Stimulated activated naive CD8-positive, alpha-beta T cell treated with anti-CD3 and anti-CD28 coated beads, Interleukin-15, Interleukin-2, amounts not matched to agents 100 ng/mL and 50 ng/mL, for 24 hours (primary cell): ENCODE data around the gene PTPRN.
"Not testable (repeated sequence)": the region's sequence is repeated elsewhere in the genome, so short reads cannot be mapped to it uniquely, and the experiment has no call there.

Experiments
- H3K27ac Mint-ChIP-seq: one replicate; pipeline ENCODE4 v1.8.0; 2021; ENCODE audit warnings: mild to moderate bottlenecking, mixed read lengths
- H3K27me3 Mint-ChIP-seq: one replicate; pipeline ENCODE4 v1.8.0; 2021; ENCODE audit warnings: mixed read lengths
- H3K36me3 Mint-ChIP-seq: one replicate; pipeline ENCODE4 v1.8.0; 2021; ENCODE audit warnings: low read depth, mixed read lengths
- H3K4me1 Mint-ChIP-seq: one replicate; pipeline ENCODE4 v1.8.0; 2021; ENCODE audit warnings: low read depth, mixed read lengths
- H3K4me3 Mint-ChIP-seq: one replicate; pipeline ENCODE4 v1.8.0; 2021; ENCODE audit warnings: mild to moderate bottlenecking, mixed read lengths
- H3K9me3 Mint-ChIP-seq: one replicate; pipeline ENCODE4 v1.8.0; 2021; ENCODE audit warnings: mixed read lengths

The PTPRN gene

GRCh38 chr2:219272995-219273394 lies 36.2 kb downstream of the PTPRN start:
- Mint-ChIP-seq H3K27me3 (no peaks in the 10 kb centered on the region), H3K4me1 (peaks cover 26% of the 10 kb centered on the region)

GRCh38 chr2:219272356-219272755 lies 36.8 kb downstream of the PTPRN start:
- Mint-ChIP-seq H3K4me1 (peaks cover 20% of the 10 kb centered on the region), H3K9me3 (no peaks in the 10 kb centered on the region), H3K4me3 (no peak overlapping the region), H3K27ac (no peak overlapping the region), H3K36me3 (no peaks in the 10 kb centered on the region), H3K27me3 (no peaks in the 10 kb centered on the region)

More at GRCh38 chr2:219272995-219273394, 36.2 kb downstream of the PTPRN start:
- no peak overlapping the region for H3K4me3 Mint-ChIP-seq
- H3K36me3 Mint-ChIP-seq, result no peaks in the 10 kb centered on the region
- H3K9me3 Mint-ChIP-seq, result no peaks in the 10 kb centered on the region
- H3K27ac Mint-ChIP-seq, result no peak overlapping the region

GRCh38 chr2:219271021-219271420 lies 38.2 kb downstream of the PTPRN start:
- Mint-ChIP-seq H3K27ac (no peak overlapping the region), H3K4me3 (no peak overlapping the region), H3K36me3 (no peaks in the 10 kb centered on the region), H3K27me3 (no peaks in the 10 kb centered on the region), H3K9me3 (no peaks in the 10 kb centered on the region), H3K4me1 (peaks cover 15% of the 10 kb centered on the region)

- Mint-ChIP-seq H3K9me3 (no peaks in the 10 kb centered on the region), H3K4me3 (no peak overlapping the region), H3K27ac (no peak overlapping the region), H3K4me1 (peaks cover 15% of the 10 kb centered on the region), H3K36me3 (no peaks in the 10 kb centered on the region), H3K27me3 (no peaks in the 10 kb centered on the region)
Measured at GRCh38 chr2:219270055-219270372, 39.2 kb downstream of the PTPRN start.

DNA sequence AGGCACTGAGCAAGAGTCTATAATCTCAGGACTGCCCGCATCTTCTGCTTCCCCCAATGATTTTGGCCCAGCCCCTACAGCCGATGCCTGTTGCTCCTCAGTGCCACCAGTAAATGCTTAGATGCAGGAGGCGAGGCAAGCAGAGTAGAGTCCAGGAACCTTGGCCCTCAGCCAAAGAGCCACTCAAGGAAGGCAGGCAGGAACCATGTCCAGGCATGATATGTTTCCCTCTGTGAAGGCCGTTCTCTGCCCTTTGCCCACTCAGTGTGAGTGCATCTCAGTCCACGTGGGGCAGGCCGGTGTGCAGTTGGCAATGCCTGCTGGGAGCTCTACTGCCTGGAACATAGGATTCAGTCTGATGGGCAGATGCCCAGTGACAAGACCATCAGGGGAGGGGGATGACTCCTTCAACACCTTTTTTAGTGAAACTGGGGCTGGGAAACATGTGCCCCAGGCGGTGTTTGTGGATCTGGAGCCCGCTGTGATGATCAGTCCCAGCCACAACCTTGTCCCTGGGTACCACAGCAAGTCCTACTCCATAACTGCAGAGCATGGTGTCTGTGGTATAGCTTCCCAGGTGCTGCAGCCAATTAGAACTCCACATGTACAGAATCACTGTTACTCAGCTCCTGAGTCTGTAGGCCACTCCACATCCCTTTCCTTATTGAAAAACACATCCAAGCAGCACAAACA lies 39.7 kb downstream of the PTPRN start:
- Mint-ChIP-seq H3K4me3 (no peak overlapping the region), H3K4me1 (peaks cover 15% of the 10 kb centered on the region), H3K27me3 (no peaks in the 10 kb centered on the region), H3K36me3 (no peaks in the 10 kb centered on the region), H3K27ac (no peak overlapping the region), H3K9me3 (no peaks in the 10 kb centered on the region)

DNA sequence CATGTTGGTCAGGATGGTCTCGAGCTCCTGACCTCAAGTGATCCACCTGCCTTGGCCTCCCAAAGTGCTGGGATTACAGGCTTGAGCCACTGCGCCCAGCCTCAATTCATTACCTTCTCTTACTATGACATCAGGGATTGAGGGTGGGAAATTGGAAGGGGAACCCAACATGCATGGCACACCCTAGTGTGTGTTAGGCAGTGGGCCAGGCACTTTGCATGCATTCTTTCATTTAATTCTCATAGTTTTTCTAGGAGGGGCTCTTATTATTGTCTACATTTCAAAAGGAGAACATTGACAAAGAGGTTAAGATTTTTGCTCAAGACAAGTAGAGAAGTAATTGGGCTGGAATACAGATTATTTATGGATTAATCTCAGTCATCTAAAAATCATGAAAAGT lies 40.9 kb downstream of the PTPRN start:
- H3K27ac Mint-ChIP-seq, result no peak overlapping the region
- H3K4me3 Mint-ChIP-seq, result no peak overlapping the region
- peaks cover 9% of the 10 kb centered on the region for H3K4me1 Mint-ChIP-seq
- H3K27me3 Mint-ChIP-seq, result no peaks in the 10 kb centered on the region
- no peaks in the 10 kb centered on the region for H3K9me3 Mint-ChIP-seq
- H3K36me3 Mint-ChIP-seq, result no peaks in the 10 kb centered on the region

DNA sequence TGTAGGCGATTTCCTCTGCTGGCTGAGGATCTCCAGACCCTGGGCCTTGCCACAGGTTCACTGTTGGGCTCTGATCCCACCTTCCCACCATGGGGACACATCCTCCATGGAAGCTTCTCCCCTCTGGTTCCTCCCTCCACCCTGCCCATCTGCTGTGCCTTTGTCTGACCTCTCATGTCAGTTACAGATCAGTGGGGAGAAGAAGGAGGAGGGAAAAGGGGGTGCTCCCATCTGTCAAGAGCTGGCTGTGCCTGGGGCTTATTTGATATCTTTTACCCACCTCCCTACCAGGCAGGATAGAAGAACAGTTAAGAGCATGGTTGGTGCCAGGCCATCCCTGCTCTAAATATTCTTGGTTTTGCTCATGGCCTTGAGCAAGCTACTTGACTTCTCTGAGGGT lies 42.3 kb downstream of the PTPRN start:
- Mint-ChIP-seq H3K4me3 (no peak overlapping the region), H3K36me3 (no peaks in the 10 kb centered on the region), H3K4me1 (no peaks in the 10 kb centered on the region), H3K9me3 (no peaks in the 10 kb centered on the region), H3K27me3 (no peaks in the 10 kb centered on the region), H3K27ac (no peak overlapping the region)

DNA sequence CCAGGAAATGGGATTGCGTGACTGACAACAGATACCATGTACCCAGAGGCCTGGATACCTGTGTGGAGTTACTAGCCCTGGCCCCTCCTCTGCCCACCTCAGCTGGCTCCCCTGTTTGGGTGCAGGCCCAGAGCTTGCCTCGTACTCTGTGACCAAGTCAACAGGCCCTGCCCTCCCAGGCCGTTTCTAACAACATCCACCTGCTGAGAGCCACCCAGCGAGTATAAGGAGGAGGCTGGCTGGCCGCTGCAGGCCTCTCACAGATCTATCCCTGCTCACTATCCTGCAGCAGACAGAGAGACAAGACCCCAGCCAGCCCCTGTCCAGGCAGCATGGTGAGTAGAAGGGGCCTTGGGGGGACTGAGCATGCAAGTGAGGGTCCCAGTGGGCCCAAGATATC lies 43.0 kb downstream of the PTPRN start:
- no peaks in the 10 kb centered on the region for H3K9me3 Mint-ChIP-seq
- no peak overlapping the region for H3K4me3 Mint-ChIP-seq
- no peaks in the 10 kb centered on the region for H3K36me3 Mint-ChIP-seq
- no peaks in the 10 kb centered on the region for H3K4me1 Mint-ChIP-seq
- H3K27ac Mint-ChIP-seq, result no peak overlapping the region
- no peaks in the 10 kb centered on the region for H3K27me3 Mint-ChIP-seq

GRCh38 chr2:219261024-219261855 lies 48.0 kb downstream of the PTPRN start:
- Mint-ChIP-seq H3K4me1 (peaks cover 8% of the 10 kb centered on the region), H3K27me3 (peaks cover 4% of the 10 kb centered on the region), H3K27ac (no peak overlapping the region), H3K4me3 (no peak overlapping the region), H3K9me3 (no peaks in the 10 kb centered on the region), H3K36me3 (no peaks in the 10 kb centered on the region)

GRCh38 chr2:219258942-219259341 lies 50.3 kb downstream of the PTPRN start:
- not testable (repeated sequence) for H3K36me3 Mint-ChIP-seq, H3K9me3 Mint-ChIP-seq, H3K4me3 Mint-ChIP-seq

GRCh38 chr2:219254590-219255201 lies 54.5 kb downstream of the PTPRN start:
- H3K36me3 Mint-ChIP-seq, result peaks cover 29% of the 10 kb centered on the region
- H3K9me3 Mint-ChIP-seq, result no peaks in the 10 kb centered on the region
- H3K4me3 Mint-ChIP-seq, result peak overlapping the region; percentile 87
- peaks cover 47% of the 10 kb centered on the region for H3K4me1 Mint-ChIP-seq
- peaks cover 3% of the 10 kb centered on the region for H3K27me3 Mint-ChIP-seq
- H3K27ac Mint-ChIP-seq, result peak overlapping the region; percentile 98

More at GRCh38 chr2:219258942-219259341, 50.3 kb downstream of the PTPRN start:
- not testable (repeated sequence) for H3K27me3 Mint-ChIP-seq, H3K27ac Mint-ChIP-seq
- H3K4me1 Mint-ChIP-seq, result peaks cover 25% of the 10 kb centered on the region

- Mint-ChIP-seq H3K27me3 (no peaks in the 10 kb centered on the region), H3K9me3 (no peaks in the 10 kb centered on the region), H3K4me1 (peaks cover 55% of the 10 kb centered on the region), H3K36me3 (peaks cover 37% of the 10 kb centered on the region), H3K27ac (peak within 1 kb of the TSS; percentile 98), H3K4me3 (peak within 1 kb of the TSS; percentile 87)
Measured at GRCh38 chr2:219253753-219254589, 55.2 kb downstream of the PTPRN start, which contains the start of gene TUBA4A. TUBA4A (minus strand) TSS chr2:219253918; CDS start chr2:219253858, 60 bp downstream.

DNA sequence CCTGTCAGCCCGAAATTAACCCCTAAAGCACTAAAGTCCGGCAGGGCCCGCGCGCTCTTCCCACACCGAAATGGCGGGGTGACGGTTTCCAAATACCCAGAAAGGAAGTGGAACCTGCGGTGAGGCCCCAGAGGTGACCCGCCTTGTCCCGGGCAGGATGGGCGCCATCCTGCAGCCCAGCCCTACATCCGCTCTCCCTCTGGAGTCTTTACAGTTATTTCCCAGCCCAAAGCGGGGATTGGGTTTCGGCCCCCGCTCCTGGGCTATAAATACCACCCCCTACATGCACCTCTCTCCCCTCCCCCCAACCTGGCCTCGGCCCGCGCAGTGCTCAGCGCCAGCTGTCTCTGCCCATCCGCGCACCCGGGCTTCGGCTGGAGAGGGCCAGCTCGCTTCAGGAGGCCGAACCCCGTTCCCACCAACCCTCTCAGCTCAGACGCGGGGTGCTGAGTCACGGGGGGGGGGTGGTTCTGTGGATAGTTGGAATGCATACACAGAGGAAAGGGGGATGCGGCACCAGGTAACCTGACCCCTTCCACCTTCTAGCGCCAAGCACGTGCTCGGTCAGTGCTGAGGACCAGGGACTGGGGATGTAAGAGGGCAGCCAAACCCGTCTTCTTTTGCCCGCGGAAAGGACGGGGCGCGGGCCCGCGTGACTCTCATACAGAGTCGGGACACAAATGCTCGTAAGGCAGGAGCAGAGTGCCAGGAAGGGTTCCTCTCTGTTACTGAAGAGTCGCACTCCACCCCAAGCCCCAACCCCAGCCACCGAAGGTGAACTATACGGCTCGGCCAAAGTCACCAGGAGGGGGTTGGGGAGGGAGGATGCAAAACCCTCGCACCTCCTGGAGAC lies 56.1 kb downstream of the PTPRN start, which contains the start of gene TUBA4B:
Gene TUBA4B, plus strand, starts transcription at position 344 of the 853 bp plus-strand sequence. Its CDS starts 165 bp downstream, at position 509.
- H3K9me3 Mint-ChIP-seq, result no peaks in the 10 kb centered on the region
- H3K4me3 Mint-ChIP-seq, result peak within 1 kb of the TSS; percentile 87
- H3K27ac Mint-ChIP-seq, result peak within 1 kb of the TSS; percentile 91
- H3K27me3 Mint-ChIP-seq, result no peaks in the 10 kb centered on the region
- peaks cover 63% of the 10 kb centered on the region for H3K4me1 Mint-ChIP-seq
- H3K36me3 Mint-ChIP-seq, result peaks cover 45% of the 10 kb centered on the region

- peak overlapping the region; percentile 87 for H3K4me3 Mint-ChIP-seq
- no peaks in the 10 kb centered on the region for H3K9me3 Mint-ChIP-seq
- H3K4me1 Mint-ChIP-seq, result peaks cover 69% of the 10 kb centered on the region
- peak overlapping the region; percentile 91 for H3K27ac Mint-ChIP-seq
- H3K36me3 Mint-ChIP-seq, result peaks cover 47% of the 10 kb centered on the region
- no peaks in the 10 kb centered on the region for H3K27me3 Mint-ChIP-seq
Measured at GRCh38 chr2:219252570-219252899, 56.7 kb downstream of the PTPRN start.
